Heart left ventricle (tissue), 16 donors: ENCODE results near the gene LRMDA. TPM values are rescaled to one million over a fixed set of nuclear protein-coding genes. Genes with fewer than 3 reads are reported as not detected.

Experiments
- ATAC-seq, 4 donors: fragments of 200-7000 bp; cut with Tn5 transposase; one replicate each; pipeline ENCODE4 v1.9.1; 2020 to 2022; ENCODE audit warnings: moderate library complexity in 4 of 4, mild to moderate bottlenecking in 3 of 4, moderate number of reproducible peaks in 1 of 4
- DNase-seq, 5 donors: peaks; one replicate each; pipeline ENCODE4 v3.0.0-alpha.2; 2020
- H3K27ac ChIP-seq, 12 donors: fragments of 200-600 bp; sonication (generic) in 4 of 12; one replicate each; pipeline versions ENCODE4 v1.5.0 to v1.8.0; 2016 to 2022; ENCODE audit warnings: mild to moderate bottlenecking in 2 of 12
- H3K27me3 ChIP-seq, 9 donors: fragments of 200-600 bp; sonication (generic) in 2 of 9; one replicate each; pipeline versions ENCODE4 v1.5.1 to v1.8.0; 2016 to 2022; ENCODE audit warnings: mild to moderate bottlenecking in 3 of 9
- H3K36me3 ChIP-seq, 9 donors: fragments of 200-600 bp; sonication (generic) in 2 of 9; one replicate each; pipeline versions ENCODE4 v1.5.0 to v1.8.0; 2018 to 2022; ENCODE audit warnings: mild to moderate bottlenecking in 2 of 9
- H3K4me1 ChIP-seq, 12 donors: fragments of 200-600 bp; sonication (generic) in 4 of 12; one replicate each; pipeline versions ENCODE4 v1.5.0 to v1.8.0; 2016 to 2022; ENCODE audit warnings: mild to moderate bottlenecking in 3 of 12
- H3K4me3 ChIP-seq, 12 donors: fragments of 200-600 bp; sonication (generic) in 4 of 12; one replicate each; pipeline versions ENCODE4 v1.5.0 to v1.8.0; 2017 to 2022; ENCODE audit warnings: mild to moderate bottlenecking in 9 of 12, moderate library complexity in 4 of 12
- H3K9me3 ChIP-seq, 12 donors: fragments of 200-600 bp; sonication (generic) in 4 of 12; one replicate each; pipeline versions ENCODE4 v1.5.0 to v1.8.0; 2016 to 2022; ENCODE audit warnings: mild to moderate bottlenecking in 1 of 12
- POLR2A ChIP-seq, 2 donors: fragments of 450-650 bp; IDR thresholded peaks; one replicate each; pipeline ENCODE4 v1.6.1; 2017; ENCODE audit warnings: antibody characterized with exemption in 2 of 2, mild to moderate bottlenecking in 2 of 2, moderate library complexity in 2 of 2
- WGBS, 4 donors: extraction: QIAGEN DNeasy Blood & Tissue Kit in 2 of 4; methylation state at CpG; one replicate each; pipeline versions ENCODE4 v1.1.5 to v1.1.7; 2013 to 2018; 5-methylcytosine and 5-hydroxymethylcytosine counted together
- intact Hi-C, 10 donors: fragments of 100-400 bp; cut with DNase I; formaldehyde crosslinking; loops; one replicate each; pipeline versions ENCODE4 v1.11.1 to v1.14.2; 2022
- polyA plus RNA-seq, 2 donors: library from polyadenylated mRNA; stranded (reverse); fragments of 200-250 nt; gene quantifications; one replicate each; pipeline ENCODE4 v1.2.3, GENCODE V29; 2013
- total RNA-seq, 9 donors: library from RNA; depleted of rRNA in 2 of 9; stranded (reverse); fragments of >200 nt in 2 of 9; fragmentation: NEBNext Ultra II Directional in 3 of 9; extraction: Animal tissue kit (Norgen Biotek cat#: 25700) in 3 of 9; gene quantifications; one replicate each; pipeline versions ENCODE4 v1.1.0 to v1.2.4, GENCODE V29; 2016 to 2023
- TF ChIP-seq, protein P1 (sequence below), 12 donors: fragments of 200-600 bp; sonication (generic) in 4 of 12; IDR thresholded peaks; one replicate each; pipeline versions ENCODE4 v1.5.0 to v1.8.0; 2018 to 2022; ENCODE audit warnings: antibody characterized with exemption in 12 of 12, mild to moderate bottlenecking in 5 of 12
- donor health status: ischemic (EF 13 %, LVEDD 7.1; RV severe dilation, severe dysfunction).
- donor health status: healthy with polysubstance abuse.
- donor health status: DM: no; HTN: yes; CAD: no.
- donor health status: DM: no; HTN: no; CAD: no.
- donor health status: ischemic (EF 25% LVEDD 6.9; RV normal size, moderate dysfunction).
- donor health status: ischemic (EF 25% LVEDD 5.7; RV mildly dilated, moderate dysfunction).
- donor health status: healthy.
- donor health status: DM: yes; HTN: yes; CAD: no.
- donor health status: ischemic (EF 35%, LVEDD 5.7; RV mildly dilated, moderate dysfunction).
- donor health status: nonischemic (EF 11% LVEDD 7.7; RV severe dilation, severe dysfunction).
- donor health status: DM: yes; HTN: yes; CAD: no.
- donor health status: PGD.
- donor health status: ischemic (EF 29% LVEDD 5.4; RV normal size, mild dysfunction).
- donor health status: nonischemic (EF 23%, LVEDD 6.1; RV moderate dilation, normal function).

The LRMDA gene
- total and polyA plus RNA-seq, 11 donors = 2.4 to 34.4 (median 14.9) TPM

DNA sequence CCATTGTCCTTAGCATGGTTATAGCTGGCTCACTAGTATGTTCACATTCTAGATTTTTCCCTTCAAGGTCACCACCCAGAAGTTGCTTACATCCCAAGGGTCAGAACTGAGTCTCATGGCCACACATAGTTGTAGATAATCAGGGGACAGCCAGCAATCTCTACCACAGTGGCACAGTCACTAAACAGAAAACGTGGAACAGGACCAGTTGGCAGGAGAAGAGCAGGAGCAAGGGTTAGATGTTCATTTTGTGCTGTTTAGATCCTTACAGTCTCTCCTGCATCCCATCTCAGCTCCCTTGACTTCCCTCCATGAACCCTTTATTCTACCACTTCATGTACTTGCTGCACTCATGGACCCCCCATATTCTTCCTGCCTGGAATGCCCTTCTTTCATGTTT, 73.9 kb downstream of the LRMDA start:
- Histone ChIP-seq H3K27ac (no peak overlapping the region), H3K4me1 (peaks cover 0 to 22% (median 0%) of the 10 kb centered on the region in 12 donors), H3K9me3 (no peaks in the 10 kb centered on the region), H3K4me3 (no peak overlapping the region), H3K27me3 (no peaks in the 10 kb centered on the region), H3K36me3 (no peaks in the 10 kb centered on the region)
- 73 to 90% (median 85%) methylated on average over 1 of the region's 1 CpG for WGBS, 4 donors
- ATAC-seq (no peak), DNase-seq (no peak)
- TF ChIP-seq, protein P1, sequence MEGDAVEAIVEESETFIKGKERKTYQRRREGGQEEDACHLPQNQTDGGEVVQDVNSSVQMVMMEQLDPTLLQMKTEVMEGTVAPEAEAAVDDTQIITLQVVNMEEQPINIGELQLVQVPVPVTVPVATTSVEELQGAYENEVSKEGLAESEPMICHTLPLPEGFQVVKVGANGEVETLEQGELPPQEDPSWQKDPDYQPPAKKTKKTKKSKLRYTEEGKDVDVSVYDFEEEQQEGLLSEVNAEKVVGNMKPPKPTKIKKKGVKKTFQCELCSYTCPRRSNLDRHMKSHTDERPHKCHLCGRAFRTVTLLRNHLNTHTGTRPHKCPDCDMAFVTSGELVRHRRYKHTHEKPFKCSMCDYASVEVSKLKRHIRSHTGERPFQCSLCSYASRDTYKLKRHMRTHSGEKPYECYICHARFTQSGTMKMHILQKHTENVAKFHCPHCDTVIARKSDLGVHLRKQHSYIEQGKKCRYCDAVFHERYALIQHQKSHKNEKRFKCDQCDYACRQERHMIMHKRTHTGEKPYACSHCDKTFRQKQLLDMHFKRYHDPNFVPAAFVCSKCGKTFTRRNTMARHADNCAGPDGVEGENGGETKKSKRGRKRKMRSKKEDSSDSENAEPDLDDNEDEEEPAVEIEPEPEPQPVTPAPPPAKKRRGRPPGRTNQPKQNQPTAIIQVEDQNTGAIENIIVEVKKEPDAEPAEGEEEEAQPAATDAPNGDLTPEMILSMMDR (IDR thresholded peaks at IDR 0.05) = no peak
- no peak for TF ChIP-seq POLR2A (IDR thresholded peaks at IDR 0.05)
- intact Hi-C loops = no loop called here

DNA sequence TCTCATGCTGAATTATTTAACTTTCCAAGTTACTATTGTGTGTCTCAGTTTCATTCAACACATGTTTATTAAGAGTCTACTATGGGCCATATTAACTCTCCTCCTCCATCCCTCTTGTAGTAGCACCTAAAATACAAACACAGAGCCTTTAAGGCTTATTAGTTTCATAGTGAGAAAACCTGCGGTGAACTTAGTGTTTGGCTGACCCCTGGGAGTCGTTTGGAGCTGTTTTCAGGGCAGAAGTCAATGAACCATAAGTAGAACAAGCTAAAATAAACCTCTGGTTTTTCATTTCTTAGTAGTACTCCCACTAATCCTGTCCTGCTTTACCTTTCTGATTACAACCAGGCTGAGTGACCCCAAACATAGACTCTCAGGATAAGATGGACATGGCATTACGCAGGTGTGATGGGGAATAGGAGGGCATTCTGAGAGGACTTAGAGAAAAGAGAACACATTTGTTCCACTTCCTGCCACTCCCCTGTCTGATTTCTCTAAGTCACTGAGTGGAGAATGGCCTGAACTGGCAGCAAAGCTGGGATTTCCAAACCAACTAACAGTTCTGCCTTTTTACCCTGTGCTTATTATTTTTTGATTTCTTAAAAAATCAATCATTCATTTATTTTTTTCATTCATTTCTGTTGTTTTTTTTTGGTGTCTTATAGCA, 74.5 kb downstream of the LRMDA start:
- H3K27ac ChIP-seq = no peak overlapping the region
- TF ChIP-seq, protein P1 (IDR thresholded peaks at IDR 0.05) = no peak
- no peak for TF ChIP-seq POLR2A (IDR thresholded peaks at IDR 0.05)
- peaks cover 0 to 22% (median 0%) of the 10 kb centered on the region in 12 donors for H3K4me1 ChIP-seq
- no peak overlapping the region for H3K4me3 ChIP-seq
- H3K27me3 ChIP-seq = no peaks in the 10 kb centered on the region
- H3K36me3 ChIP-seq = no peaks in the 10 kb centered on the region
- H3K9me3 ChIP-seq = no peaks in the 10 kb centered on the region
- WGBS, 4 donors = 63 to 67% (median 65%) methylated on average over 3 of the region's 3 CpGs
- ATAC-seq = no peak
- intact Hi-C loops = no loop called here
- DNase-seq = no peak

DNA sequence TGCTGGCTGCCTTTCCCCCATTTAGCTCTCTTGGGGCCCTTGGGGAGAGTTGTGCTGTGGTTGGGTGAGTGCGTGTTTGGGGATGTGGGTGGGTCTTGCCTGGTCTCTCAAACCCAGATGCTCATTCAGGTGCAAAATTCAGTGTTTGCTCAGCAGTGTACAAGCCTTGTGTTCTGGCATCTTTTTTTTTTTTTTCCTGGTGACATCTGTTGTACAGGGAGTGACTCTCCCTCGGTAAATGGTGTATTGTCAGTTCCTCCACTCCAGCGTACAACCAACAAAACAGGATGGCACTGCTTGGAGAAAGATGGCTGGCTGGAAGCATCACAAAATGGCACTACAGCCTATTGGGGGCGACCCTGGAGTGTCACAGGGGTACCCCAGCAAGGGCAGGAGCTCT, 75.5 kb downstream of the LRMDA start:
- Histone ChIP-seq H3K27ac (peak overlapping the region in 1 of 12 donors; percentile 46), H3K4me1 (peaks cover 0 to 22% (median 0%) of the 10 kb centered on the region in 12 donors)
- no peak for ATAC-seq

DNA sequence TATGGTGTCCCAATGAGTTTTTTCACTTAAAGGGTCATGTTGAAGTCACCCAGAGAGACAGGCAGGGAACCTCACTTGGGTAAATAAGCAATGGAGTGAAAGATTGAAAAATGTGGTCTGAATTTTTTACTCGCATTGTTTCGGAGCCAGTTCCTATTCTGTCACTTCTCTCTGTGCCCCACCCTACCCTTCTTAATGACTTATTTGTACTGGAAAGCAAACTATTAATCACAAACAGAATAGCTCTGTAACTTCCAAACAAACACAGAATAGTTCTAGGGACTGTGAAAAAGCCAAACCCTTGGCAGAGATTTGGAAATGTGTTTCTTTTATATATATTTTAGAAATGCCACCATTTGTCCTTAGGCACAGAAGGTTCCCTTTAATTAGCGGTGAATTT, 76.0 kb downstream of the LRMDA start:
- Histone ChIP-seq H3K4me1 (peaks cover 0 to 24% (median 0%) of the 10 kb centered on the region in 12 donors), H3K27ac (peak overlapping the region in 1 of 12 donors; percentile 46), H3K27me3 (no peaks in the 10 kb centered on the region), H3K4me3 (no peak overlapping the region), H3K36me3 (no peaks in the 10 kb centered on the region), H3K9me3 (no peaks in the 10 kb centered on the region)
- ATAC-seq (no peak), DNase-seq (no peak)
- no peak for TF ChIP-seq POLR2A (IDR thresholded peaks at IDR 0.05)
- TF ChIP-seq, protein P1 (IDR thresholded peaks at IDR 0.05) = no peak
- intact Hi-C loops = no loop called here
- 85 to 95% (median 87%) methylated on average over 3 of the region's 3 CpGs for WGBS, 4 donors

More for the DNA sequence above, 75.5 kb downstream of the LRMDA start:
- Histone ChIP-seq H3K27me3 (no peaks in the 10 kb centered on the region), H3K4me3 (no peak overlapping the region), H3K9me3 (no peaks in the 10 kb centered on the region), H3K36me3 (no peaks in the 10 kb centered on the region)
- WGBS, 4 donors = 88 to 95% (median 92%) methylated on average over 4 of the region's 4 CpGs
- TF ChIP-seq, protein P1 (IDR thresholded peaks at IDR 0.05) = no peak
- no peak for TF ChIP-seq POLR2A (IDR thresholded peaks at IDR 0.05)
- intact Hi-C loops = no loop called here
- no peak for DNase-seq
